Measurements from ENCODE around the gene COL4A1.

COL4A1 gene

DNA sequence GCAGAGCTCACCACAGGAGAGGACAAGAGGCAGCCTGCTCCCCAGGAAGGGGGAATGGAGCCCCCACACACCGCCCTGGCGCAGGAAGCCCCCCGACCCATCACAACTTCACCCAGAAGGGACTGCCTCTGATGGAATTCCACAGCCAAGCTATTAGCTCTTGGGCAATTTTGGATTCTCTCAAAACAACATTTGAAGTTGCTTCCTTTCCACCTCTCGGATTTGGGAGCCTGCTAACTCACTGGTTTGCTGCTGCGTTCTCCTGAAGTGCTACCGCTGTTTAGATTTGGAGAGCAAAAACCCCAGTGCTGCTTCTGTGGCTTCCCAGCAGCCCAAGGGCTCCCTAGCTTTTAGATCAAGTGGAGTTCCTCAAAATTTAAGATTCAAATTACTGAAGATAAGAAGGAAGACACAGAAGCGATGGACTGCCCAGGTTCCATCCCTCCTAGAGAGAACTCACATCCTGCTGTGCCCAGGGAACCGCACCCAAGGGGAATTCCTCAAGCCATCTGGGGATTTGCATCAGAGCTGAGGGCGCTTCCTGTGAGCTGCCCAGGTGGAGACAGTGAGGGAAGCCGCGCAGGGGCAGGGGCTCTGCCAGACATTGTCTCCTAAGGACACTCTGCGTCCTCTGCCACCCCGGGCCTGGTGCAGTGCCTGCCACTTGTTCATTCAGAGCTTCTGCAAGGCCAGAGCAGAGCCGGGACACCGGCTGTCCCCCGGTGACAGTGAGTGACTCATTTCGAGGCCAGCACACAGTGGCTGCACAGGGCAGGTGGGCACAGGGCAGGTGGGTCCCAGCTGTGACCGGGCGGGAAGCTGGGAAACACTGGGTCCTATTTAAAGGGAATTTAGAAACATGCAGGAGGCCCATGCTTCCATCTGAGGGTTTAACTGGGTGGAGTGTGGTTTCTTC is 45.5 kb downstream of the COL4A1 start:
- no peak for DNase-seq (ENCODE audit: low read depth)
- TF ChIP-seq, protein P1, sequence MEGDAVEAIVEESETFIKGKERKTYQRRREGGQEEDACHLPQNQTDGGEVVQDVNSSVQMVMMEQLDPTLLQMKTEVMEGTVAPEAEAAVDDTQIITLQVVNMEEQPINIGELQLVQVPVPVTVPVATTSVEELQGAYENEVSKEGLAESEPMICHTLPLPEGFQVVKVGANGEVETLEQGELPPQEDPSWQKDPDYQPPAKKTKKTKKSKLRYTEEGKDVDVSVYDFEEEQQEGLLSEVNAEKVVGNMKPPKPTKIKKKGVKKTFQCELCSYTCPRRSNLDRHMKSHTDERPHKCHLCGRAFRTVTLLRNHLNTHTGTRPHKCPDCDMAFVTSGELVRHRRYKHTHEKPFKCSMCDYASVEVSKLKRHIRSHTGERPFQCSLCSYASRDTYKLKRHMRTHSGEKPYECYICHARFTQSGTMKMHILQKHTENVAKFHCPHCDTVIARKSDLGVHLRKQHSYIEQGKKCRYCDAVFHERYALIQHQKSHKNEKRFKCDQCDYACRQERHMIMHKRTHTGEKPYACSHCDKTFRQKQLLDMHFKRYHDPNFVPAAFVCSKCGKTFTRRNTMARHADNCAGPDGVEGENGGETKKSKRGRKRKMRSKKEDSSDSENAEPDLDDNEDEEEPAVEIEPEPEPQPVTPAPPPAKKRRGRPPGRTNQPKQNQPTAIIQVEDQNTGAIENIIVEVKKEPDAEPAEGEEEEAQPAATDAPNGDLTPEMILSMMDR (IDR thresholded peaks at IDR 0.05; ENCODE audit: control insufficient read depth, extremely low read depth, insufficient read depth), result no peak
- H3K4me3 ChIP-seq (ENCODE audit: low read depth, low read length), result no peak overlapping the region

DNA sequence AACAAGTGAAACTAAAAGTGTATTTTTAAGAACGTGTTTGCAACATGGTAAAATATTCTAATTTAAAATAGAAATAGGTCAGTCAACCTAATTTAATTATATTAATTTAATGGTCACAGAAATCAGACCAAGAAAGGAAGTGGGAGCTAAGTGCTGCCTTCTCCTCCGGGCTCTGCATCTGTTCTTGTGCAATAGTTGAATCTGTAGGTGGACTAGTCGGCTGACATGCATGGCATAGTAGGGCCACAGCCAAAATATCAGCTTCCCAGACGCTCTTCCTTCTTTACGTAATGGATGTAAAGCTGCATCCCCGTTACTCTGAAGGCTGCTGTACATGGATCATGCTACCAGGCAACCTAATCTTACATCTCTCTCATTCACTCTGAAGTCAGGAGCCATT is 47.3 kb downstream of the COL4A1 start:
- no peak overlapping the region for H3K4me3 ChIP-seq (ENCODE audit: low read depth, low read length)
- TF ChIP-seq, protein P1 (IDR thresholded peaks at IDR 0.05; ENCODE audit: control insufficient read depth, extremely low read depth, insufficient read depth), result no peak
- no peak for DNase-seq (ENCODE audit: low read depth)

DNA sequence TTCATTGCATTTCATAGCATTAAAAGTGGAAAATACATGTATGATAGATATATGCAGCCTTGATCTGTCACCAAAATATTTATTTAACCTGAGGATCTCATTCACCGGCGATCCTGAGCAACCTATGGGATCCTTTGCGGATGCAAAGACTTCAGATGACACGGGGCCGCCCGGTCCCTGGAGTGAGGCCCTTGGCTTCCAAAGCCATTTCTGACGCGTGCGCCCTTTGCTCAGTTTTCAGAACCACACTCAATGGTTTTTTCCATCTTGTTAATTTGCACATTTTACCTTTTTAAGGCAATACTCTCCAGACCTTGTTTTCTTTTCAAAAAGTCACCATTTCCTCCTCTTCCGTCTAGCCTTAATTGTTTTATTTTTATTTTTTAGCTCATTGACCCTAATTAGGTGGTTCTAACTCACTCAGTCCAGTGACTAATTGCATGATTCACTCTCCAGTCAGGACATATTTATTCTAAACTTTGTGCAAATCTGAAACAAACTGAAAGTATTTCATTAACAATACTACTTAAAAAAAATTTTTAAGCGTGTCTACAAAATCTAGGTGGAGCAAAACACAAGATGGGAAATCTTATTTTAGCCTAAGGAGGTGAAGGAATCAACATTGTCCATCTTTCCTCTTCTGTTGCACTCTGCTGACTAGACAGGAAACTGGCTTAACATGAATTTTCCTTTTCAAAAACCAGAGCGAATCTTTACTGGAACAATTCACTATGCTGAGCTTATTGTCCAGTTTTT is 47.9 kb downstream of the COL4A1 start:
- DNase-seq (ENCODE audit: low read depth), result no peak
- TF ChIP-seq, protein P1 (IDR thresholded peaks at IDR 0.05; ENCODE audit: control insufficient read depth, extremely low read depth, insufficient read depth), result no peak
- no peak overlapping the region for H3K4me3 ChIP-seq (ENCODE audit: low read depth, low read length)

- TF ChIP-seq, protein P1 (IDR thresholded peaks at IDR 0.05; ENCODE audit: control insufficient read depth, extremely low read depth, insufficient read depth), result no peak
- no peak for DNase-seq (ENCODE audit: low read depth)
- H3K4me3 ChIP-seq (ENCODE audit: low read depth, low read length), result no peak overlapping the region
Measured at GRCh38 chr13:110257408-110257807, 49.5 kb downstream of the COL4A1 start.

- no peak overlapping the region for H3K4me3 ChIP-seq (ENCODE audit: low read depth, low read length)
- TF ChIP-seq, protein P1 (IDR thresholded peaks at IDR 0.05; ENCODE audit: control insufficient read depth, extremely low read depth, insufficient read depth), result no peak
- no peak for DNase-seq (ENCODE audit: low read depth)
Measured at GRCh38 chr13:110256126-110256905, 50.6 kb downstream of the COL4A1 start.

DNA sequence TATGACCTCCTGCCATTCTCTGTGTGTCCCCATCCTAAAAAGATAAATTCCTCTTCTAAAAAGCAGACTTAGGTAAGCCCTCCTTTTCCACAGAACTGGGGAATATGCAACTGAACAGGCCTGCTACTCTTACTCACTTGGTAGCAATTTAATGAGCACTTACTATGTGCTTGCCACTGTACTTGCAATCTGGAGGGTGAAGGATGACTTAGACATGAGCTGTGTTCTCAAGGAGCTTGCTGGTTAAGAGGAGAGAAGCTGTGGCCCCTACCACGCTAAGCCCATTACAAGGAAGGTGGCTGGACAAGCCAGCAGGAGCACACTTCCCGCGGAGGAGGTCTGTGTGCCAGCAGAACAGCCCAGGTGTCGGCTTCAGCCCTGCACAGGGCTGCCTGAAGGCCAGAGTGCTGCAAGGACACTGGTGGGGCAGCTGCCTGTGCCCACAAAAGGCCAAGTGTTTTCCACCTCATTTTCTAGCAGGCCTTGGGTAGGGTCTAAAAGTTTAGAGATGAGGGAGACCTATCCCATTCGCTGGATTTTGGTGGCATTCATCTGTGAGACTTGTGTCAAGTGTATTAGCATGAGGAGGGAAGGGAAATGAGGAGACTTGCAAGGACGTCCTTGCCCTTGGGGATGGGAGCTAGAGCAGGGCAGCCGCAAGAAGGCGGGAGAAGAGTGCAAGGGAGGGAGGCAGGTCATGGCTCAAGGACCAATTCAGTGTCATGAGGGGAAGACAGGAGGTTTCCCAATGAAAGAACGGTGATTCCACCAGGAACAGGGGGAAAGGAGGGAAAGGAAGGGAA is 52.0 kb downstream of the COL4A1 start:
- H3K4me3 ChIP-seq (ENCODE audit: low read depth, low read length), result no peak overlapping the region
- DNase-seq (ENCODE audit: low read depth), result no peak
- TF ChIP-seq, protein P1 (IDR thresholded peaks at IDR 0.05; ENCODE audit: control insufficient read depth, extremely low read depth, insufficient read depth), result no peak
